ENCODE results near the gene KDSR.

DNA sequence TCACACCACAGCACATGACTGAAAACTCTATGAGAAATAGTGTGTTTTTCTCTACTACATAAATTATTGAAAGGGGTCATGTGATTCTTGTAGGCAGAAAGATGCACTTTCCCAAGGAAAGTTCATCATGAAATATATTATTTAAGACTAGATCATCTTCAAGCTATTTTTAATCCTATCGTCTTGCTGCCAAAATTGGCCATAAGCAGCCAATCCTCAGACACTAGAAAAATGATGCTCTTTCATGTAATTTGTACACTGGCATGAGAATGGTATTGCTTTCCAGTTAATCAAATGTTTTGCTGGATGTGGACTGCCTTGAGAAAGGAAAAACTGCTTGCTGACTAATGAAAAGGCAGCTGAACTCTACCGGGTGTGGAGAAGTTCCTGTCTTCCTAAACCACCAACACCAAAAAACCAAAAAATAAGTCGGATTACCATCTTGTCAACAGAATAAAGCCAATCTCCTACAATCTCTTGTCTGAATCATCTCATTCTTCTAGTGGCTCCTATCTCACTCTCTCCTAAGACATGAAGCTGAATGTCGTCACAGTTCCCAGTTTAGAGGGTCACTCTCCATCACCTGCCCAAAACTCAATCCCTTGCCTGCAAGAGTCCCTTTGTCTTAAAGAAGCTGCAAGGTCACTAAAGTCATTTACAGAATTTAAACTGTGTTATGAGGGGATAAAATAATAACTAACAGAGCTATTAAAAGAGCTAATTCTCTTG is 52.8 kb downstream of the KDSR start:
- no peak for TF ChIP-seq TAF1 (conservative IDR thresholded peaks at IDR 0.05)
- TF ChIP-seq, protein P1, sequence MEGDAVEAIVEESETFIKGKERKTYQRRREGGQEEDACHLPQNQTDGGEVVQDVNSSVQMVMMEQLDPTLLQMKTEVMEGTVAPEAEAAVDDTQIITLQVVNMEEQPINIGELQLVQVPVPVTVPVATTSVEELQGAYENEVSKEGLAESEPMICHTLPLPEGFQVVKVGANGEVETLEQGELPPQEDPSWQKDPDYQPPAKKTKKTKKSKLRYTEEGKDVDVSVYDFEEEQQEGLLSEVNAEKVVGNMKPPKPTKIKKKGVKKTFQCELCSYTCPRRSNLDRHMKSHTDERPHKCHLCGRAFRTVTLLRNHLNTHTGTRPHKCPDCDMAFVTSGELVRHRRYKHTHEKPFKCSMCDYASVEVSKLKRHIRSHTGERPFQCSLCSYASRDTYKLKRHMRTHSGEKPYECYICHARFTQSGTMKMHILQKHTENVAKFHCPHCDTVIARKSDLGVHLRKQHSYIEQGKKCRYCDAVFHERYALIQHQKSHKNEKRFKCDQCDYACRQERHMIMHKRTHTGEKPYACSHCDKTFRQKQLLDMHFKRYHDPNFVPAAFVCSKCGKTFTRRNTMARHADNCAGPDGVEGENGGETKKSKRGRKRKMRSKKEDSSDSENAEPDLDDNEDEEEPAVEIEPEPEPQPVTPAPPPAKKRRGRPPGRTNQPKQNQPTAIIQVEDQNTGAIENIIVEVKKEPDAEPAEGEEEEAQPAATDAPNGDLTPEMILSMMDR (IDR thresholded peaks at IDR 0.05; ENCODE audit: low read depth, low read length, missing input control): no peak
- TF ChIP-seq SP1 (IDR thresholded peaks at IDR 0.05): no peak

Data from liver (tissue), 3 donors.